ENCODE data around the gene H3-3A.

H3-3A gene

DNA sequence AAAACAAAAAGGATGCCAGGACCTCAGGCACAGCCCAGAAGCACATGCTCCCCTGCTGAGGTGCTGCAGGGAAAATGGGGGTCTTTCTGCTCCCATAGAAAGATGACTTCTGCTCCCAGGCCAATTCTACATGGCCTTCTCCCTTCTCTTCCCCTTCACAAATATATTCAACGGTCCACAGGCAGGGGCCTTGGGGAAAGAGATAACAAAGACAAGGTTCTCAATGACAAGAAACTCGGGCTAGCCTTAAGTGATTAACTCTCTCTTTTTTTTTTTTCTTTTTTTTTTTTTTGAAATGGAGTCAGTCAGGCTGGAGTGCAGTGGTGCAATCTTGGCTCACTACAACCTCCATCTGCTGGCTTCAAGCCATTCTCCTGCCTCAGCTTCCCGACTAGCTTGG is 54.2 kb downstream of the H3-3A start:
- DNase-seq, result no peak

DNA sequence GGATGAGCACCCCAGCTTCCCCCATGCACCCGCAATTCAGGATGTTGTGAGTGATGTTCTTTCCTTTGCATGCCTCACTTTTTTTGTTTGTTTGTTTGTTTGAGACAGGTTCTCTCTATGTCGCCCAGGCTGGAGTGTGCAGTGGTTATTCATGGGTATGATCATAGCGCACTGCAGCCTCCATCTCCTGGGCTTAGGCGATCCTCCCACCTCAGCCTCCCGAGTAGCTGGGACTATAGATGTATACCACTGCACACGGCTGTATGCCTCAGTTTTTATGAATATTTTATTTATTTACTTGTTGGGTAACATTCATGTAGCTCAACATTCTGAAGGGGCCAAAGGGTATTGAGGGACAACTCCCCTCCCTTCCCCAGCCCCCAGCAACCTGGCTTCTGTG is 54.8 kb downstream of the H3-3A start:
- DNase-seq, result no peak

- DNase-seq, result no peak
Measured at GRCh38 chr1:226118357-226118756, 55.8 kb downstream of the H3-3A start.

- DNase-seq, result no peak
Measured at GRCh38 chr1:226119169-226119568, 56.7 kb downstream of the H3-3A start.

DNA sequence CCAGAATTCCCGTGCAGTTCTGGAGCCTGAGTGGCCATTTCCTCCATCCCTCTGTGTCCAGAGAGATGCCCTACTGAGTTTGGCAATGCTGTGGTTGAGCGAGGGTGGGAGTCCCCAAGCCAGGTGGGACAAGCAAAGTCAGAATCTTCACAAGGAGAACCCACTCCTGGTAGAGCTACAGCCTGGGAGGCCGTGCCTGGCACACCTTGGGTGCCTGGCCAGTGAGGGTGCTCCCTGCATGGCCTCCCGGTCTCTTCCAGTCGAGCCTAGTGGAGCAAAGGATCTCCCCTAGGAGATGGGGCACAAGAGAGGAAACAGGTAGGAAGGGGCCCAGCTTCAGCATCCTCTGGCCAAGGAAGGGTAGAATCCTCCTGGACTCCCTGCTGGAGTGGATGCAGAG is 57.9 kb downstream of the H3-3A start:
- no peak for DNase-seq

DNA sequence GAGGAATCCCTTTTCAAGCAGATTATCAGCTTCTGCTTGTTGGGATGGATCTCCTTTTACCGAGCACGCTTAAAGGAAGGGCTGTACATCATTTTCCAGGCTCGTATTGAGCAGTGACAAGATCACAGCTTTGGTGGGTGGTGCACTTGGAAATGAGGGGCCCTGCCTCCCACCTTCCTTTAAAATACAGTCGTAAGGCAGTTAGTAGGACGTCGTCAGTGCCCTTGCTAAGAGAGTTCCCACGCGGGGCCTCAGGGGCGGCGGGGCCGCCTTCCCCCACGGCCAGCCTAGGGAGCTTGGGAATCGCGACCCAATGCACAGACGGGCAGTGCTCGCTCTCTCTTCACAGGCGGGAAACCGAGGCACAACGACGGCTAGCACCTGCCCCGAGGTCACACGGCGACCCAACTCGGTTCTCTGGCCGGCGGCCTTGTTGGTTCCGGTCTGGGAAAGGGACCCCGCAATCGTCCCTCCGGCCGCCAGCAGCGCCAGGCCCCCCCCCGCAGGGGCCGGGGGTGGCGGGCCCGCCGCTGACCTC is 58.6 kb downstream of the H3-3A start:
- DNase-seq, result no peak

Data from fibroblast of skin of right quadriceps (primary cell).